GM19463 (cell line): ENCODE data around the gene BATF2.
"Not testable (repeated sequence)": the region's sequence is repeated elsewhere in the genome, so short reads cannot be mapped to it uniquely, and the experiment has no call there.

Experiments
- ATAC-seq: cut with Tn5 transposase; IDR thresholded peaks from one replicate; pipeline ENCODE4 v1.9.1; 2021; ENCODE audit warnings: mild to moderate bottlenecking, moderate library complexity; ENCODE audit not compliant: unreplicated experiment

BATF2 gene

GRCh38 chr11:65013888-65014725 lies 17.3 kb upstream of the BATF2 start, which contains the start of gene ARL2:
Gene ARL2 (plus strand): TSS chr11:65014160. CDS start chr11:65014208, 48 bp downstream.
- ATAC-seq = peak; percentile 82

DNA sequence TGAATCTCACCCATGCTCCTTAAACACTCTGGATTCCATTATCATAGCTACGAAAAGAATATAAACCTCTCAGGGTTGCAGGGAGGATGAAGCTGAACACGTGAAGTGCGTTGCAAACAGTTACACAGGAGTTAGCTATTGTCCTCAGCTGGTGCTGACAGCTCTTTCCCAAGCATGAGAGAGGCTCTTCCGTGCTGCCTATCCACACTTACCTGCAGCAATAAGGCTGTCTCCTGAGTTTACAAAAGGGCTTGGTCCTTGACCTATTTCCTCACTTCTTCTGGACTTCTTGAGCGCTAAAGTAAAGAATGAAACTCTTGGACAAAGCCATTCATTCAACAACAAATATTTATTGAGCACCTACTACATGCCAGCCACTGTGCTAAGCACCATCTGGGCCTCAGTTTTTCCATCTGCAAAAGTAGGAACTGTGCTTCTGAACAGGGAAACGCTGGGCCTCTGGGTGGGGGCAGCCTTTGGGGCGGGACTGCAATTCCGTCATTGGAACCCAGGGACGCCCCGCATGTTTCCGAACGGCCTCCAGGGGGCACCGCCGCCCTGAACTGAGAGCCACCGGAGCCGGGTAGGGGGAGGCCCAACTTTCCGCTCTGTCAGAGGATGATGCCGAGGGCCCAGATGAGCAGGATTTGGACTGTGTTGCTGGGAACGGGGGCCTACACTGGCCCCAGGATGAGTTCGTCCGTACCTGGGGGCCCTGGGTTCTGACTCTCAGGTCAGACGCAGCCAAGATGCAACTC lies 16.5 kb upstream of the BATF2 start:
- ATAC-seq = peak; percentile 64

DNA sequence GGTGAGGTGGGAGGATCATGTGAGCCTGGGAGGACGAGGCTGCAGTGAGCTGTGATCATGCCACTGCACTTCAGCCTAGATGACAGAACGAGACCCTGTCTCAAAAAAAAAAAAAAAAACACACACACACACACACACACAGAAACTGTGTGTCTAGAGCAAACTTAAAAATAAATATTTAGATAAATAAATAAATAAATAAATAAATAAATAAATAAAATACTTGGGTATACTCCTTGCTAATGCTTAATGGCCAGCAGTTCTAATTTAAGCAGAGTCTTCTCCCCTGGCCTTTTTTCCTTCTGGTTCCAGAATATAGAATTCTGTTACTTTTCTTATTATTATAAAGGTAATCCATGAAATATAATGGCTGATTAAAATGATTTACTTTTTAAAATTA lies 12.1 kb upstream of the BATF2 start:
- no peak for ATAC-seq

- ATAC-seq = no peak
Observed at GRCh38 chr11:65008016-65008415, 11.2 kb upstream of the BATF2 start.

DNA sequence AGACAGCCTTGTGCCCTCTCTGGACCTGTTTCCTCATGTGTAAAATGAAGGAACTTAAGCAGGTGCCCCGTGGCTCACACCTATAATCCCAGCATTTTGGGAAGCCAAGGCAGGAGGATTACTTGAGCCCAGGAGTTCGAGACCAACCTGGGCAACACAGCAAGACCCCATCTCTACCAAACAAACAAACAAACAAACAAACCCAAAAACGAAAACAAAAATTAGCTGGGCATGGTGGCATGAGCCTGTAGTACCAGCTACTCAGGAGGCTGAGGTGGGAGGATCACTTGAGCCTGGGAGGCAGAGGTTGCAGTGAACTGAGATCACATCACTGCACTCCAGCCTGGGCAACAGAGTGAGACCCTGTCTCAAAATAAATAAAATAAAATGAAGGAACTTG lies 7.2 kb upstream of the BATF2 start:
- ATAC-seq = not testable (repeated sequence)

DNA sequence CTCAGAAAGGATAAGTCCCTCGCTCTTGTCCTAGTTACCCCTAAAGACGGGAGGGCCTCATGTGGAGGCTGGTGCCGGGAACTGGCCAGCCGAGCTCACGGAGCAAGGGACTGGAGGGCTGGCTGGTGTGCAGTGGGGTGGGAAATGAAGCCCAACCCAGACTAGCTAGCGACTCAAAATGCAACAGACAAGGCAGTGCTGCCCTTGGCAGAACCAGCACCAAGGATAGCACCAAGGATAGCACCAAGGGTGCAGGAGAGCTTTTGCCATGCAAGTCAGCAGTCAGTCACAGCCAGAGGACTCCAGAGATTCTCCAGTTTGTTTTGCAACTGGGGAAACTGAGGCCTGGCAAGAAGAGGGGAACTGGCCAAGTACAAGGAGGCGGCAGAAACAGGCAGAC lies 6.5 kb upstream of the BATF2 start:
- ATAC-seq = no peak

DNA sequence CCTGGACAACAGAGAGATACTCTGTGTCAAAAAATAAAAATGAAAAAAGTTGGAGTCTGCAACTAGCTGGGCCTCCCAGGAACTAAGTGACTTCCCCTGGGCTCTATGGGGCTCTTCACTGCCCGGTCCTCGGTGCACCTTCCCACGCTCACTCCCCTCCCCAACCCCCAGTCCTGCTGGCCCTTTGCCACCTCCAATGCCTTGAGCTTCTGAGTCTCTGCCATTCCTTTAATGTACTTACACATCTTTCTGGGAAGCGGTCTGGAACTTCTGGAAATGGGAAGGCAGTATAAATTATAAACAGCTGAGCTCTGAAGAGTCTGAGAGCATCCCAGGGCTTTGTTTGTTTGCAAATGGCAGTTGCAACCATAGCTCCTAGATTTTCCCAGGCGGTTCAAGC lies 5.9 kb upstream of the BATF2 start:
- ATAC-seq = no peak

DNA sequence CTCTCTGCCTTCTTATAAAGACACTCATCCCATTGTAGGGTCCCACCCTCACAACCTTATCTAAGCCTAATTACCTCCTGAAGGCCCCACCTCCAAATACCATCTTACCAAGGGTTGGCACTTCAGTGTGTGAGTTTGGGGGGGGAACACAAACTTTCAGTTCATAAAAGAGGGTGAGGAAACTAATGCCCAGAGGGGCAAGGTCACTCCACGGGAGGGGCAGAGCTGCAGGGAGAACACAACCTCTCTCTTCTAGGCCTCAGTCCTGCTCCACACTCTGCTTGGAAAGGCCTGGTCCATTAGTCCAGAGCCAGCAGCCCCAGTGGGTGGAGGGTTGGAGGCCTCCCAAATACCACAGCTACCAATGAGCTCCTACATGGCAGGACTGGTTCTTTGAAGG lies 2.7 kb upstream of the BATF2 start:
- no peak for ATAC-seq

- ATAC-seq = no peak
Observed at GRCh38 chr11:64998690-64999431, 2.1 kb upstream of the BATF2 start.

DNA sequence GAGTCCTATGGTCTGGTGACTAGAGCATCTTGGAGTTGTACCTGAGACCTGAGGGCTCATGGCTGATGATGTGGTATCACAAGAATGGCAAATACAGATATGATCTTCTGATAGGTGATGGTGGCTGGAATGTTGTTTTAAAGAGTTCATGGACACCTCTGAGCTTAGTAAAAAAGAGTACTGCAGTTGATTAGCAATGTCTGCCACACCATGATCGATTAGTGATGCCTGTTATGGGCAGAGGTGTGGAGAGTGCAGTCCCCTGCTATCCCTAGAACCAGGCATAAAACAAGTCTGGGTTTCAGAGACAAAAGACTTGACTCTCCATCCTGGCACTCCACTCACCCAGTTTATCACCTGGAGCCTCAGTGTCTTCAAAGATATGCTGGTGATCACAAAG lies 1.4 kb upstream of the BATF2 start:
- no peak for ATAC-seq

DNA sequence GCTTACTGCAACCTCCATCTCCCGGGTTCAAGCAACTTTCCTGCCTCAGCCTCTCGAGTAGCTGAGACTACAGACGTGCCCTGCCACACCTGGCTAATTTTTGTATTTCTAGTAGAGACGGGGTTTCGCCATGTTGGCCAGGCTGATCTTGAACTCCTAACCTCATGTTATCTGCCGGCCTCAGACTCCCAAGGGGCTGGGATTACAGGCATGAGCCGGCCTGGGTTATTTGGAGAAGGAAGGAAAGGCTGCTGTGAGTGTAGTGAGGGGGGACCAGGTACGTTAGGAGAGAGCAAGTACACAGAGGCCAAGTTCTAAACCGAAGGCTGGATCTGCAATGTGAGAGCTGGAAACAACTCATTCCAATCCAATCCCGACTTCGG lies 453 bp downstream of the BATF2 start:
- no peak for ATAC-seq

GRCh38 chr11:64994318-64994717 lies 2.5 kb downstream of the BATF2 start:
- no peak for ATAC-seq

DNA sequence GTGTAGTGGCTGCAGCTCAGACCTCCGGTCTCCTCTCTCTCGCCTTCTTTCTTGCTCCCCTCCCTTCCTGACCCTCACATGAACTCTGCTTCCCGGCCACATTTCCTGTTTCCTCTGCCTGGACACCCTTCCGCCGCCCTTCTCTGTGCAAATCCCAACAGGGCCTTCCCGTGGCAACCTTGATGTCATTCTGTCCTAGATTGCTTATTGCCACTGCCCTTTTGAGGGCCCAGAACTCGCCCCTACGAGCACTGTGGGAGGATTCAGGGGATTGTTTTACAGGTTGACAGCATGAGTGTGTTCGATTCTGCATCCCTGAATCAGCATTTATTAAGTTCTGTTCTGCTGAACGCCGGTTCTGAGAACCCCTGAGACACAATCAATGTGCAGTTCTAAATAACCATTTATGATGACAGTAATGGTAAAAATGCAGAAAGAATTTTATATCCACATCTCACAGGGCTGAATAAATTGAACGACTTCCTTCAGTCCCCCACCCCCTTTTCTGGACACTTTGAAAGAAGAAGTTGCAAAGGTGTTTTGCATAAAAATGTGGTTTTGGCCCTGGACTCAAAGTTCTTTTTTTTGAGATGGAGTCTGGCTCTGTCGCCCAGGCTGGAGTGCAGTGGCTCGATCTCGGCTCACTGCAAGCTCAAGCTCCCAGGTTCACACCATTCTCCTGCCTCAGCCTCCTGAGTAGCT lies 6.4 kb downstream of the BATF2 start:
- ATAC-seq = no peak

- ATAC-seq = no peak
Observed at GRCh38 chr11:64989416-64989815, 7.4 kb downstream of the BATF2 start.

- no peak for ATAC-seq
Observed at GRCh38 chr11:64987998-64988854, 8.5 kb downstream of the BATF2 start.

DNA sequence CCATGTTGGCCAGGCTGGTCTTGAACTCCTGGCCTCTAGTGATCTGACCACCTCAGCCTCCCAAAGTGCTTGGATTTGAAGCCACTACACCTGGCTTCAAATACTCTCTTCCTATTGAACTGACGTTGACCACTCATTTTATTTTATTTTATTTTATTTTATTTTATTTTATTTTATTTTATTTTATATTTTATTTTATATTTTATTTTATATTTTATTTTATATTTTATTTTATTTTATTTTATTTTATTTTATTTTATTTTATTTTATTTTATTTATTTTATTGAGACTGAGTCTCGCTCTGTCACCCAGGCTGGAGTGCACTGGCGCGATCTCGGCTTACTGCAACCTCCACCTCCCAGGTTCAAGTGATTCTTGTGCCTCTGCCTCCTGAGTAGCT lies 13.4 kb downstream of the BATF2 start:
- ATAC-seq = not testable (repeated sequence)

GRCh38 chr11:64976651-64977050 lies 20.1 kb downstream of the BATF2 start:
- ATAC-seq = no peak

DNA sequence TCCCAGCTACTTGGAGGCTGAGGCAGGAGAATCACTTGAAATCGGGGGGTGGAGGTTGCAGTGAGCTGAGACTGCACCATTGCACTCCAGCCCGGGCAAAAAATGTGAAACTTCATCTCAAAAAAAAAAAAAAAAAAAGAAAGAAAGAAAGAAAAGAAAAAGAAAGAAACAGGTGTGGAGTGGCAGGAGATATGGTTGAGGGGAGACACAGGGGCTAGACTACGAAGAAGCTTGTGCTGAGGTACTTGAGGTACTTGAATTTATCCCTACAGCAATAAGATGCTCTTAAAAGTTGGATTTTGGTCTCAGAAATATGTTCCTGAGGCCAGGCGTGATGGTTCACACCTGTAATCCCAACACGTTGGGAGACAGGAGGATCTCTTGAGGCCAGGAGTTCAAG lies 22.6 kb downstream of the BATF2 start:
- no peak for ATAC-seq

DNA sequence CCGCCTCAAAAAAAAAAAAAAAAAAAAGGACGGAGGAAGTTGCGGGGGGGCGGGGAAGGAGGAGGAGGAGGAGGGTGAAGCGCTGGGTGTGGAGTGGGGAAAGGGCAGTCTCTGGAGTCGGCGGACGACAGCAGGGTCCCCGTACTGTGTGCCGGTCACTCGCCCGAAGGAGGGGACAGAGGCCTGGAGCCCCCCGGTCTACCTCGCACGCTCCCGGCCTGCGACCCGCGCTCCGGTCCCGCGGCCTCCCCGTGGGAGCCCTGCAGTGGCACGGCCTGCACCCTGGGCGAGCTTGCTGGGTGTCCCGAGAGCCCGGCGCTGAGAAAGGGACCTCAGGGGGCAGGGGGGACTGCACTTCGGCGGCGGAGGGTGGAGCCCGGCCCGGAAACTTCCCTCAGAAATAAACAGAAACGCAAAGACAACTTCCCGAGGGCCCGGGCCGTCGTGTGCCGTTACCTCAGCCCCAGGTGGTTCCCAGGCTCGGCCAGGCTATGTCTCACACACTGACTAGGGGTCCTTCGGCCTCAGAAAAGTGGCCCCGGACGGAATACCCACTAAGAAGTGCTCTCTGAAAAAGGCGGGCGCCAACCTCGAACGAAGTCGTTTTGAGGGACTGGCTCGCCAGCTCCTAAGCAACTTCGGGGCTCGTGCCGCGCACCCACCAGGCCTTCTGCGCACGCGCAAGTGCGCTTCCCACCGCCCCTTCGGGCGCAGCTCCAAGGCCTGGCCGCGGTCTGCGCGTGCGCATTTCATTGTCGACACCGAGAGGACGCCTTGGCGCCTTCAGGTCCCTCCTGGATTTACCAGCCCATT lies 25.1 kb downstream of the BATF2 start, which contains the start of gene MAJIN:
Gene MAJIN (minus strand): TSS at position 688 of the 813 bp plus-strand sequence. CDS start 12,703 bp downstream, outside the sequence.
- no peak for ATAC-seq
